H9 (cell line): ENCODE results near the gene CCT2. TPM values are rescaled to one million over a fixed set of nuclear protein-coding genes. Genes with fewer than 3 reads are reported as not detected.

Source experiments
- DNase-seq: peaks from one replicate; pipeline ENCODE4 v3.0.0-alpha.2; 2017
- H2AFZ ChIP-seq: one replicate; pipeline ENCODE4 v1.6.1; 2013; ENCODE audit warnings: mild to moderate bottlenecking, low read length, control low read depth, moderate library complexity
- H2AK5ac ChIP-seq: 2 replicates; pipeline ENCODE4 v1.6.1; 2013; ENCODE audit warnings: low read length, control low read depth, mixed read lengths; ENCODE audit not compliant: insufficient read length
- H2BK120ac ChIP-seq: one replicate; pipeline ENCODE4 v1.6.1; 2013; ENCODE audit warnings: low read depth, mild to moderate bottlenecking, low read length, control low read depth, inconsistent platforms; ENCODE audit not compliant: poor library complexity, severe bottlenecking
- H2BK12ac ChIP-seq: 2 replicates; pipeline ENCODE4 v1.6.1; 2013; ENCODE audit warnings: low read length, control low read depth, mixed read lengths, low read depth; ENCODE audit not compliant: insufficient read length
- H2BK15ac ChIP-seq: 2 replicates; pipeline ENCODE4 v1.6.1; 2013; ENCODE audit warnings: low read depth, low read length, control low read depth
- H2BK20ac ChIP-seq: one replicate; pipeline ENCODE4 v1.6.1; 2013; ENCODE audit warnings: low read depth, mild to moderate bottlenecking, low read length, control low read depth, inconsistent platforms; ENCODE audit not compliant: poor library complexity, severe bottlenecking
- H2BK5ac ChIP-seq: 2 replicates; pipeline ENCODE4 v1.6.1; 2013; ENCODE audit warnings: low read length, control low read depth, mixed read lengths; ENCODE audit not compliant: insufficient read length
- H3K14ac ChIP-seq: 2 replicates; pipeline ENCODE4 v1.6.1; 2013; ENCODE audit warnings: low read length, control low read depth; ENCODE audit not compliant: insufficient read depth
- H3K18ac ChIP-seq: 2 replicates; pipeline ENCODE4 v1.6.1; 2013; ENCODE audit warnings: low read depth, mild to moderate bottlenecking, mixed read lengths, low read length, control low read depth; ENCODE audit not compliant: insufficient read length
- H3K23ac ChIP-seq: 2 replicates; pipeline ENCODE4 v1.6.1; 2013; ENCODE audit warnings: low read length, control low read depth, mixed read lengths, low read depth; ENCODE audit not compliant: insufficient read length
- H3K23me2 ChIP-seq: 2 replicates; pipeline ENCODE4 v1.6.1; 2013; ENCODE audit warnings: low read depth, mild to moderate bottlenecking, mixed read lengths, low read length, control low read depth; ENCODE audit not compliant: insufficient read length, poor library complexity, severe bottlenecking
- H3K27ac ChIP-seq: 2 replicates; pipeline ENCODE4 v1.5.1; 2013; ENCODE audit warnings: low read length, control low read depth, mixed read lengths, low read depth; ENCODE audit not compliant: insufficient read length
- H3K27me3 ChIP-seq: 2 replicates; pipeline ENCODE4 v1.6.1; 2013; ENCODE audit warnings: low read length, control low read depth, inconsistent platforms; ENCODE audit not compliant: insufficient read depth
- H3K4ac ChIP-seq: 2 replicates; pipeline ENCODE4 v1.6.1; 2013; ENCODE audit warnings: low read depth, mild to moderate bottlenecking, control low read depth, inconsistent platforms, low read length, moderate library complexity
- H3K4me1 ChIP-seq: 2 replicates; pipeline ENCODE4 v1.6.1; 2013; ENCODE audit warnings: low read length, control low read depth, inconsistent platforms; ENCODE audit not compliant: insufficient read depth
- H3K4me2 ChIP-seq: 2 replicates; pipeline ENCODE4 v1.6.1; 2013; ENCODE audit warnings: low read length, control low read depth, mixed read lengths; ENCODE audit not compliant: insufficient read length, insufficient read depth
- H3K56ac ChIP-seq: 2 replicates; pipeline ENCODE4 v1.6.1; 2013; ENCODE audit warnings: low read depth, mild to moderate bottlenecking, mixed read lengths, low read length, control low read depth; ENCODE audit not compliant: insufficient read length
- H3K79me1 ChIP-seq: 2 replicates; pipeline ENCODE4 v1.6.1; 2013; ENCODE audit warnings: low read depth, mild to moderate bottlenecking, moderate library complexity, low read length, control low read depth, inconsistent platforms; ENCODE audit not compliant: insufficient read depth, poor library complexity, severe bottlenecking
- H3K79me2 ChIP-seq: 2 replicates; pipeline ENCODE4 v1.6.1; 2013; ENCODE audit warnings: low read length, control low read depth, inconsistent platforms; ENCODE audit not compliant: insufficient read depth
- H3K9ac ChIP-seq: 2 replicates; pipeline ENCODE4 v1.6.1; 2013; ENCODE audit warnings: low read length, control low read depth, mixed read lengths; ENCODE audit not compliant: insufficient read length; ENCODE audit errors: extremely low read depth
- H3K9me3 ChIP-seq: one replicate; pipeline ENCODE4 v1.6.1; 2013; ENCODE audit warnings: low read depth, low read length, inconsistent platforms; ENCODE audit not compliant: control insufficient read depth
- H3T11ph ChIP-seq: one replicate; pipeline ENCODE4 v1.6.1; 2013; ENCODE audit warnings: mild to moderate bottlenecking, low read length, control low read depth, inconsistent platforms
- H4K20me1 ChIP-seq: one replicate; pipeline ENCODE4 v1.6.1; 2013; ENCODE audit not compliant: control insufficient read depth, insufficient read length, insufficient read depth
- H4K5ac ChIP-seq: 2 replicates; pipeline ENCODE4 v1.6.1; 2013; ENCODE audit warnings: low read depth, mild to moderate bottlenecking, mixed read lengths, low read length, control low read depth; ENCODE audit not compliant: insufficient read length
- H4K8ac ChIP-seq: replicated peaks from 2 replicates; pipeline ENCODE4 v1.6.1; 2013; ENCODE audit warnings: low read length, control low read depth, mixed read lengths, low read depth; ENCODE audit not compliant: insufficient read length
- H4K91ac ChIP-seq: 2 replicates; pipeline ENCODE4 v1.6.1; 2013; ENCODE audit warnings: low read depth, mild to moderate bottlenecking, moderate library complexity, mixed read lengths, low read length, control low read depth; ENCODE audit not compliant: insufficient read length
- H3K27ac Mint-ChIP-seq, 3 experiments: 2 replicates in 2 of 3; 3 replicates in 1 of 3; pipeline ENCODE4 v1.8.0; 2020 to 2021; ENCODE audit warnings: mixed read lengths in 3 of 3, mild to moderate bottlenecking in 1 of 3, moderate library complexity in 1 of 3
- H3K27me3 Mint-ChIP-seq: 2 replicates; pipeline ENCODE4 v1.8.0; 2021; ENCODE audit warnings: low read depth, mild to moderate bottlenecking, moderate library complexity, mixed read lengths
- H3K36me3 Mint-ChIP-seq, 3 experiments: 2 replicates in 2 of 3; 3 replicates in 1 of 3; pipeline ENCODE4 v1.8.0; 2020 to 2021; ENCODE audit warnings: low read depth in 3 of 3, mixed read lengths in 3 of 3; ENCODE audit not compliant: insufficient read depth in 1 of 3
- H3K4me1 Mint-ChIP-seq, 2 experiments: 2 replicates each; pipeline ENCODE4 v1.8.0; 2020; ENCODE audit warnings: mixed read lengths in 2 of 2
- H3K4me3 Mint-ChIP-seq, 2 experiments: 2 replicates in 1 of 2; 3 replicates in 1 of 2; pipeline ENCODE4 v1.8.0; 2020 to 2021; ENCODE audit warnings: mild to moderate bottlenecking in 2 of 2, mixed read lengths in 2 of 2, moderate library complexity in 1 of 2
- H3K9me3 Mint-ChIP-seq, 2 experiments: 2 replicates in 1 of 2; 3 replicates in 1 of 2; pipeline ENCODE4 v1.8.0; 2020; ENCODE audit warnings: mild to moderate bottlenecking in 2 of 2, mixed read lengths in 2 of 2, moderate library complexity in 1 of 2
- WGBS: extraction: QIAGEN DNeasy Blood & Tissue Kit; methylation state at CpG from one replicate; pipeline ENCODE4 v1.1.7; 2013; ENCODE audit warnings: missing lambda C conversion rate, low lambda C conversion rate, mixed read lengths; ENCODE audit not compliant: insufficient read length; ENCODE audit errors: extremely low coverage; 5-methylcytosine and 5-hydroxymethylcytosine counted together
- total RNA-seq: library from RNA; stranded (reverse); gene quantifications from 2 replicates; pipeline ENCODE4 v1.2.1, GENCODE V29; 2021
- TF ChIP-seq, protein P1 (sequence below): fragments of 200-600 bp; sonication (generic); conservative IDR thresholded peaks from 3 replicates; pipeline ENCODE4 v1.8.0; 2021; ENCODE audit warnings: antibody characterized with exemption, mild to moderate bottlenecking

The CCT2 gene
- total RNA-seq, 1 experiment from 2014 or later, result 405 TPM

DNA sequence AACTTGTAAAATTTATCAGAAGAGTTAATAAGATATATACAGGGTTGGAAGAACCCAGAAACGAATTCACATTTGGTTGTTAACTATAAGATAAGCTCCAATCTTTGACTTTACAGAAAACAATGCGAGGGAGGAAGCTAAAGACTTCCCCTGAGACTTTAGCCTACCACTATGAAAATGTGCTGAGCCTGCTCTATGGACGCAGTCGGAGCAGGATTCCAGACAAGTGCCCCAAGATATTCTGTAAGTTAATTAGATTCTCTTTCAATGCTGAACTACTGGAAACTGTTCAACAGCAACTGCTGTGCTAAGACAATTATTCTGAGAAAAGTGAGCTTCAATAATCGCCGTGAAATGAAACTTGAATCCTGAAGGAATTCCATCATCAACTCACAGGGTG lies 33.8 kb downstream of the CCT2 start:
- H4K8ac ChIP-seq, result no peak overlapping the region
- H3K4ac ChIP-seq, result no peak overlapping the region
- H2BK120ac ChIP-seq, result no peak overlapping the region
- H4K5ac ChIP-seq, result no peak overlapping the region
- H3T11ph ChIP-seq, result no peak overlapping the region
- H2BK5ac ChIP-seq, result no peak overlapping the region
- Mint-ChIP-seq H3K36me3 (no peaks in the 10 kb centered on the region), H3K9me3 (no peaks in the 10 kb centered on the region), H3K27ac (no peak overlapping the region), H3K4me3 (no peak overlapping the region), H3K27me3 (no peaks in the 10 kb centered on the region), H3K4me1 (no peaks in the 10 kb centered on the region)
- H2AK5ac ChIP-seq, result no peak overlapping the region
- H3K4me2 ChIP-seq, result no peak overlapping the region
- no peaks in the 10 kb centered on the region for H3K23me2 ChIP-seq
- WGBS, result no CpG with 5 or more reads among the region's 6 CpGs
- H2BK15ac ChIP-seq, result no peak overlapping the region
- no peaks in the 10 kb centered on the region for H3K79me1 ChIP-seq
- H2BK12ac ChIP-seq, result no peak overlapping the region
- H3K4me1 ChIP-seq, result no peaks in the 10 kb centered on the region
- TF ChIP-seq, protein P1, sequence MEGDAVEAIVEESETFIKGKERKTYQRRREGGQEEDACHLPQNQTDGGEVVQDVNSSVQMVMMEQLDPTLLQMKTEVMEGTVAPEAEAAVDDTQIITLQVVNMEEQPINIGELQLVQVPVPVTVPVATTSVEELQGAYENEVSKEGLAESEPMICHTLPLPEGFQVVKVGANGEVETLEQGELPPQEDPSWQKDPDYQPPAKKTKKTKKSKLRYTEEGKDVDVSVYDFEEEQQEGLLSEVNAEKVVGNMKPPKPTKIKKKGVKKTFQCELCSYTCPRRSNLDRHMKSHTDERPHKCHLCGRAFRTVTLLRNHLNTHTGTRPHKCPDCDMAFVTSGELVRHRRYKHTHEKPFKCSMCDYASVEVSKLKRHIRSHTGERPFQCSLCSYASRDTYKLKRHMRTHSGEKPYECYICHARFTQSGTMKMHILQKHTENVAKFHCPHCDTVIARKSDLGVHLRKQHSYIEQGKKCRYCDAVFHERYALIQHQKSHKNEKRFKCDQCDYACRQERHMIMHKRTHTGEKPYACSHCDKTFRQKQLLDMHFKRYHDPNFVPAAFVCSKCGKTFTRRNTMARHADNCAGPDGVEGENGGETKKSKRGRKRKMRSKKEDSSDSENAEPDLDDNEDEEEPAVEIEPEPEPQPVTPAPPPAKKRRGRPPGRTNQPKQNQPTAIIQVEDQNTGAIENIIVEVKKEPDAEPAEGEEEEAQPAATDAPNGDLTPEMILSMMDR, result no peak
- DNase-seq, result no peak
- H3K14ac ChIP-seq, result no peak overlapping the region
- H4K91ac ChIP-seq, result no peak overlapping the region
- no peaks in the 10 kb centered on the region for H3K79me2 ChIP-seq
- no peak overlapping the region for H2AFZ ChIP-seq
- no peak overlapping the region for H3K9ac ChIP-seq
- no peaks in the 10 kb centered on the region for H3K27me3 ChIP-seq
- H3K23ac ChIP-seq, result no peak overlapping the region
- H3K9me3 ChIP-seq, result no peaks in the 10 kb centered on the region
- H3K27ac ChIP-seq, result no peak overlapping the region
- no peak overlapping the region for H3K56ac ChIP-seq
- H4K20me1 ChIP-seq, result no peaks in the 10 kb centered on the region
- H3K18ac ChIP-seq, result no peak overlapping the region
- H2BK20ac ChIP-seq, result no peak overlapping the region
